ENCODE measurements around the gene ZBTB11. TPM values are rescaled to one million over a fixed set of nuclear protein-coding genes. Genes with fewer than 3 reads are reported as not detected.

Gene ZBTB11
- polyA plus RNA-seq, 3 donors = 5.1 to 20.2 (median 6.8) TPM

DNA sequence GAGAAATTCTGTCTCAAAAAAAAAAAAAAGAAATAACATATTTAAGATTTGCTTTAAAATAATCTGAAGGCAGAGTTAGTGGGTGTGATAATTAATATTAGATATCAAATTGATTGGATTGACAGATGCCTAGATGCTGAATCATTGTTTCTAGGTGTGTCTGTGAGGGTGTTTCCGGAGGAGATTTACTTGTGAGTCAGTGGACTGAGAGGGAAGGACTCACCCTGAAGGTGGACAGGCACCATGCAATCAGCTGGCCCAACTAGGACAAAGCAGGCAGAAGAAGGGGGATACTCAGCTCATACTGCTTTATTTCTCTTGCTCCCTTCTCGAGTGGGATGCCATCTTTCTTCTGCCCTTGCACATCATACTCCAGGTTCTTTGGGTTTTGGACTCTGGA, 26.2 kb upstream of the ZBTB11 start:
- intact Hi-C loops (cut with micrococcal nuclease) = no loop called here
- H3K4me3 Mint-ChIP-seq = no peak overlapping the region
- no peak overlapping the region for H3K4me2 ChIP-seq (replicated peaks; ENCODE audit: extremely low read depth, low read length, poor library complexity, severe bottlenecking)

DNA sequence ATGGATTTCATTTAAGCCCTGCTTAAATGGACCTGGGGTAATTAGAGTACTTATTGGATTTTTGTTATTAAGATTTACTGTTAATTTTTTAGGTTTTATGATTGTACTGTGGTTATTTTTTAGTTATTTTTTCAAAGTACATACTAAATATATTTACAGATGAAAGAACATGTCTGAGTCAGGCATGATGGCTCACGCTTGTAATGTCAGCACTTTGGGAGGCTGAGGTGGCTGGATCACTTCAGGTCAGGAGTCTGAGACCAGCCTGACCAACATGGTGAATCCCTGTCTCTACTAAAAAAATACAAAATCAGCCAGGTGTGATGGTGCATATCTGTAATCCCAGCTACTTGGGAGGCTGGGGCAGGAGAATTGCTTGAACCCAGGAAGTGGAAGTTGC, 25.8 kb upstream of the ZBTB11 start:
- Histone ChIP-seq H3K9me3 (replicated peaks in 1 of 2; ENCODE audit: control insufficient read depth in 1 of 2, insufficient read depth in 1 of 2, low read length in 2 of 2) (no peaks in the 10 kb centered on the region), H2AFZ (ENCODE audit: insufficient read depth, low read depth, low read length, poor library complexity, severe bottlenecking) (no peak overlapping the region), H3K79me2 (ENCODE audit: insufficient read depth, low read length) (no peaks in the 10 kb centered on the region), H3K4me2 (replicated peaks; ENCODE audit: extremely low read depth, low read length, poor library complexity, severe bottlenecking) (no peak overlapping the region), H3K36me3 (replicated peaks in 1 of 2; ENCODE audit: control insufficient read depth in 1 of 2, insufficient read depth in 2 of 2, low read length in 2 of 2) (no peaks in the 10 kb centered on the region), H3K27me3 (ENCODE audit: control insufficient read depth in 2 of 2, insufficient read depth in 2 of 2, low read length in 2 of 2) (no peaks in the 10 kb centered on the region), H3K4me1 (ENCODE audit: control insufficient read depth in 1 of 2, insufficient read depth in 2 of 2, low read length in 2 of 2) (no peaks in the 10 kb centered on the region), H3K27ac (ENCODE audit: low read depth in 1 of 2, low read length in 2 of 2) (no peak overlapping the region), H3K9ac (ENCODE audit: insufficient read depth, low read length, poor library complexity, severe bottlenecking) (no peak overlapping the region), H4K20me1 (ENCODE audit: insufficient read depth, low read length) (no peaks in the 10 kb centered on the region), H3K4me3 (replicated peaks in 1 of 3; ENCODE audit: low read depth in 2 of 3, low read length in 3 of 3) (no peak overlapping the region)
- Mint-ChIP-seq H3K27me3 (ENCODE audit: low read depth in 3 of 3) (peaks cover 0 to 6% (median 0%) of the 10 kb centered on the region in 3 donors), H3K36me3 (no peaks in the 10 kb centered on the region), H3K9me3 (no peaks in the 10 kb centered on the region), H3K27ac (no peak overlapping the region), H3K4me1 (peaks cover 5% of the 10 kb centered on the region), H3K4me3 (no peak overlapping the region)
- intact Hi-C loops (cut with micrococcal nuclease) = no loop called here
- no peak for DNase-seq
- WGBS (ENCODE audit: insufficient coverage) = no CpG with 5 or more reads among the region's 1 CpG
- TF ChIP-seq, protein P1, sequence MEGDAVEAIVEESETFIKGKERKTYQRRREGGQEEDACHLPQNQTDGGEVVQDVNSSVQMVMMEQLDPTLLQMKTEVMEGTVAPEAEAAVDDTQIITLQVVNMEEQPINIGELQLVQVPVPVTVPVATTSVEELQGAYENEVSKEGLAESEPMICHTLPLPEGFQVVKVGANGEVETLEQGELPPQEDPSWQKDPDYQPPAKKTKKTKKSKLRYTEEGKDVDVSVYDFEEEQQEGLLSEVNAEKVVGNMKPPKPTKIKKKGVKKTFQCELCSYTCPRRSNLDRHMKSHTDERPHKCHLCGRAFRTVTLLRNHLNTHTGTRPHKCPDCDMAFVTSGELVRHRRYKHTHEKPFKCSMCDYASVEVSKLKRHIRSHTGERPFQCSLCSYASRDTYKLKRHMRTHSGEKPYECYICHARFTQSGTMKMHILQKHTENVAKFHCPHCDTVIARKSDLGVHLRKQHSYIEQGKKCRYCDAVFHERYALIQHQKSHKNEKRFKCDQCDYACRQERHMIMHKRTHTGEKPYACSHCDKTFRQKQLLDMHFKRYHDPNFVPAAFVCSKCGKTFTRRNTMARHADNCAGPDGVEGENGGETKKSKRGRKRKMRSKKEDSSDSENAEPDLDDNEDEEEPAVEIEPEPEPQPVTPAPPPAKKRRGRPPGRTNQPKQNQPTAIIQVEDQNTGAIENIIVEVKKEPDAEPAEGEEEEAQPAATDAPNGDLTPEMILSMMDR (IDR thresholded peaks at IDR 0.05) = no peak

More for the DNA sequence above, 26.2 kb upstream of the ZBTB11 start:
- no peak overlapping the region for H3K27ac Mint-ChIP-seq
- TF ChIP-seq, protein P1 (IDR thresholded peaks at IDR 0.05) = no peak
- Histone ChIP-seq H3K9ac (ENCODE audit: insufficient read depth, low read length, poor library complexity, severe bottlenecking) (no peak overlapping the region), H3K27me3 (ENCODE audit: control insufficient read depth in 2 of 2, insufficient read depth in 2 of 2, low read length in 2 of 2) (no peaks in the 10 kb centered on the region), H3K79me2 (ENCODE audit: insufficient read depth, low read length) (no peaks in the 10 kb centered on the region), H3K9me3 (replicated peaks in 1 of 2; ENCODE audit: control insufficient read depth in 1 of 2, insufficient read depth in 1 of 2, low read length in 2 of 2) (no peaks in the 10 kb centered on the region), H4K20me1 (ENCODE audit: insufficient read depth, low read length) (no peaks in the 10 kb centered on the region), H3K27ac (ENCODE audit: low read depth in 1 of 2, low read length in 2 of 2) (no peak overlapping the region), H3K4me3 (replicated peaks in 1 of 3; ENCODE audit: low read depth in 2 of 3, low read length in 3 of 3) (no peak overlapping the region), H2AFZ (ENCODE audit: insufficient read depth, low read depth, low read length, poor library complexity, severe bottlenecking) (no peak overlapping the region), H3K4me1 (ENCODE audit: control insufficient read depth in 1 of 2, insufficient read depth in 2 of 2, low read length in 2 of 2) (no peaks in the 10 kb centered on the region), H3K36me3 (replicated peaks in 1 of 2; ENCODE audit: control insufficient read depth in 1 of 2, insufficient read depth in 2 of 2, low read length in 2 of 2) (no peaks in the 10 kb centered on the region)
- peaks cover 5% of the 10 kb centered on the region for H3K4me1 Mint-ChIP-seq
- H3K36me3 Mint-ChIP-seq = no peaks in the 10 kb centered on the region
- H3K9me3 Mint-ChIP-seq = no peaks in the 10 kb centered on the region
- DNase-seq = no peak
- 94% methylated on average over 2 of the region's 2 CpGs for WGBS (ENCODE audit: insufficient coverage)
- H3K27me3 Mint-ChIP-seq (ENCODE audit: low read depth in 3 of 3) = peaks cover 0 to 6% (median 0%) of the 10 kb centered on the region in 3 donors
